Mesenchymal stem cell (in vitro differentiated cells and primary cell): ENCODE measurements around the gene FOXA3.

ENCODE experiments used
- DNase-seq: peaks from one replicate; pipeline ENCODE4 v3.0.0-alpha.2; 2013
- H2AFZ ChIP-seq: one replicate; pipeline ENCODE4 v1.6.1; 2013; ENCODE audit warnings: low read depth, mild to moderate bottlenecking, control low read depth, inconsistent platforms, low read length, moderate library complexity
- H2AK5ac ChIP-seq: 2 replicates; pipeline ENCODE4 v1.6.1; 2013; ENCODE audit warnings: low read length, moderate library complexity, mild to moderate bottlenecking, inconsistent platforms; ENCODE audit not compliant: severe bottlenecking
- H2BK120ac ChIP-seq: one replicate; pipeline ENCODE4 v1.6.1; 2013; ENCODE audit warnings: low read depth, mild to moderate bottlenecking, inconsistent platforms, low read length, moderate library complexity
- H2BK12ac ChIP-seq, 2 experiments: one replicate each; pipeline ENCODE4 v1.6.1; 2013; ENCODE audit warnings: inconsistent platforms in 2 of 2, low read length in 2 of 2, mild to moderate bottlenecking in 2 of 2, moderate library complexity in 2 of 2, control low read depth in 1 of 2
- H2BK15ac ChIP-seq: one replicate; pipeline ENCODE4 v1.6.1; 2013; ENCODE audit warnings: mild to moderate bottlenecking, low read depth, inconsistent platforms; ENCODE audit not compliant: poor library complexity, severe bottlenecking
- H2BK5ac ChIP-seq: 2 replicates; pipeline ENCODE4 v1.6.1; 2013; ENCODE audit warnings: low read depth, mild to moderate bottlenecking, low read length, control low read depth, inconsistent platforms; ENCODE audit not compliant: poor library complexity, severe bottlenecking
- H3K14ac ChIP-seq, 2 experiments: one replicate each; pipeline ENCODE4 v1.6.1; 2013; ENCODE audit warnings: inconsistent platforms in 2 of 2, low read length in 2 of 2, control low read depth in 1 of 2, mild to moderate bottlenecking in 1 of 2, moderate library complexity in 1 of 2
- H3K18ac ChIP-seq, 2 experiments: one replicate each; pipeline ENCODE4 v1.6.1; 2013; ENCODE audit warnings: inconsistent platforms in 2 of 2, low read length in 2 of 2, control low read depth in 1 of 2, low read depth in 1 of 2, mild to moderate bottlenecking in 1 of 2
- H3K23ac ChIP-seq, 2 experiments: one replicate each; pipeline ENCODE4 v1.6.1; 2013; ENCODE audit warnings: inconsistent platforms in 2 of 2, low read length in 2 of 2, mild to moderate bottlenecking in 2 of 2, moderate library complexity in 2 of 2, control low read depth in 1 of 2
- H3K27ac ChIP-seq: 2 replicates; pipeline ENCODE4 v1.5.1; 2013; ENCODE audit warnings: mild to moderate bottlenecking, moderate library complexity, low read length, control low read depth, inconsistent platforms; ENCODE audit not compliant: poor library complexity, severe bottlenecking
- H3K27me3 ChIP-seq, 2 experiments: 2 replicates each; pipeline versions ENCODE4 v1.6.1 to v1.7.0; 2013; ENCODE audit warnings: low read length in 2 of 2, mild to moderate bottlenecking in 2 of 2, moderate library complexity in 2 of 2, control low read depth in 1 of 2, inconsistent platforms in 1 of 2; ENCODE audit not compliant: control insufficient read depth in 1 of 2, insufficient read depth in 1 of 2
- H3K36me3 ChIP-seq, 2 experiments: 2 replicates each; pipeline versions ENCODE4 v1.6.1 to v1.7.0; 2013; ENCODE audit warnings: low read length in 2 of 2, control low read depth in 1 of 2, inconsistent platforms in 1 of 2, low read depth in 1 of 2, mild to moderate bottlenecking in 1 of 2; ENCODE audit not compliant: insufficient read depth in 2 of 2, control insufficient read depth in 1 of 2
- H3K4ac ChIP-seq, 2 experiments: one replicate each; pipeline ENCODE4 v1.6.1; 2013; ENCODE audit warnings: inconsistent platforms in 2 of 2, low read length in 2 of 2, mild to moderate bottlenecking in 2 of 2, moderate library complexity in 2 of 2, control low read depth in 1 of 2, low read depth in 1 of 2
- H3K4me1 ChIP-seq: 2 replicates; pipeline ENCODE4 v1.6.1; 2013; ENCODE audit warnings: low read depth, low read length, control low read depth; ENCODE audit not compliant: control insufficient read depth, insufficient read depth
- H3K4me2 ChIP-seq: 2 replicates; pipeline ENCODE4 v1.6.1; 2013; ENCODE audit warnings: low read length, mild to moderate bottlenecking, inconsistent platforms; ENCODE audit not compliant: poor library complexity, severe bottlenecking
- H3K4me3 ChIP-seq, 2 experiments: 2 replicates each; pipeline versions ENCODE4 v1.5.1 to v1.7.0; 2013; ENCODE audit warnings: low read length in 2 of 2, mild to moderate bottlenecking in 2 of 2, control low read depth in 1 of 2, low read depth in 1 of 2; ENCODE audit not compliant: insufficient read depth in 1 of 2
- H3K79me1 ChIP-seq: replicated peaks from 2 replicates; pipeline ENCODE4 v1.6.1; 2013; ENCODE audit warnings: mild to moderate bottlenecking, control low read depth, low read length, inconsistent platforms; ENCODE audit not compliant: poor library complexity, severe bottlenecking
- H3K9ac ChIP-seq: 2 replicates; pipeline ENCODE4 v1.7.0; 2013; ENCODE audit warnings: mild to moderate bottlenecking, low read length, moderate library complexity
- H3K9me3 ChIP-seq: 2 replicates; pipeline ENCODE4 v1.7.0; 2013; ENCODE audit warnings: mild to moderate bottlenecking, low read length; ENCODE audit not compliant: control insufficient read depth
- H4K8ac ChIP-seq: one replicate; pipeline ENCODE4 v1.6.1; 2013; ENCODE audit warnings: inconsistent platforms, mild to moderate bottlenecking, low read length, moderate library complexity
- H4K91ac ChIP-seq: one replicate; pipeline ENCODE4 v1.6.1; 2013; ENCODE audit warnings: mild to moderate bottlenecking, low read length, inconsistent platforms
- WGBS: methylation state at CpG from one replicate; pipeline ENCODE4 v1.1.7; 2013; ENCODE audit warnings: mixed read lengths; 5-methylcytosine and 5-hydroxymethylcytosine counted together

The FOXA3 gene

DNA sequence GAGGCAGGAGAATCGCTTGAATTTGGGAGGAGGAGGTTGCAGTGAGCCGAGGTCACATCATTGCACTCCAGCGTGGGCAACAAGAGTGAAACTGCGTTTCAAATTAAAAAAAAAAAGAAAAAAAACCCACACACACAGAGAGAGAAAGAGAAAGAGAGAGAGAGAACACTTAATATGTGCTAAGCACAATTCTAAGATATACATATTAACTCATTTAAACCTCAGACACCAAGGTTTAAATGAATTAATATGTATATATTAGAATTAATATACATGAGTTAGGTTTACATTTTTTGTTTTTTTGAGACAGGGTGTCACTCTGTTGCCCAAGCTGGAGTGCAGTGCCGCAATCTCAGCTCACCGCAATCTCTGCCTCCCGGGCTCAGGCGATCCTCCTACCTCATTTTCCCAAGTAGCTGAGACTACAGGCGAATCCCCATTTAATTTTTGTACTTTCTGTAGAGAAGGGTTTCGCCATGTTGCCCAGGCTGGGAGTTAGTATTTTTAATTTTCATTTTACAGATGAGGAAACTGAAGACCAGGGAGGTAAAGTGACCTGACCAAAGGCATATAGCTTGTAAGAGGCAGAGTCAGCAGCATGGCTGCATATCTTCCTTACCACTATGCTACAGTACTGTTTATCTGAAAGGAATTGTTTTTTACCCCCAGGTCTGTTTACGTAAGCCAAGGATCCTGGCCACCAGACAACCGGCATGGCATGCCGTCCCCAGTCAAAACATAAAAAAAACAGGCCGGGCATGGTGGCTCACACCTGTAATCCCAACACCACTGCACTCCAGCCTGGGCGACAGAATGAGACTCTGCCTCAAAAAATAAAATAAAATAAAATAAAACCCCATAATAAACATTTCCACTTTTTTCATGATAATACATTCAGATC lies 3.5 kb upstream of the FOXA3 start:
- peaks cover 20 to 23% of the 10 kb centered on the region in 2 experiments for H3K27me3 ChIP-seq
- H3K9me3 ChIP-seq: no peaks in the 10 kb centered on the region

GRCh38 chr19:45862271-45862563 lies 1.9 kb upstream of the FOXA3 start:
- Histone ChIP-seq H2AK5ac (no peak overlapping the region), H2BK5ac (no peak overlapping the region), H3K9ac (peak overlapping the region; percentile 98), H3K27ac (peak overlapping the region; percentile 90), H2AFZ (no peak overlapping the region), H3K18ac (peak overlapping the region in 1 of 2 experiments; percentile 65), H3K9me3 (no peaks in the 10 kb centered on the region), H3K36me3 (peaks cover 20 to 22% of the 10 kb centered on the region in 2 experiments), H4K91ac (no peak overlapping the region), H3K79me1 (peaks cover 7% of the 10 kb centered on the region), H3K4me1 (peaks cover 9% of the 10 kb centered on the region), H2BK120ac (no peak overlapping the region), H3K4me3 (peak overlapping the region; percentile 91 to 94), H2BK15ac (no peak overlapping the region), H3K27me3 (peaks cover 33 to 38% of the 10 kb centered on the region in 2 experiments), H4K8ac (peak overlapping the region; percentile 75), H3K23ac (no peak overlapping the region), H3K4ac (peak overlapping the region; percentile 11 to 64), H2BK12ac (no peak overlapping the region), H3K4me2 (peak overlapping the region; percentile 78), H3K14ac (no peak overlapping the region)
- DNase-seq: no peak
- under 1% methylated on average over 10 of the region's 11 CpGs for WGBS

More for the DNA sequence above, 3.5 kb upstream of the FOXA3 start:
- DNase-seq: no peak
- no peak overlapping the region for H4K8ac ChIP-seq
- no peak overlapping the region for H2BK12ac ChIP-seq
- no peak overlapping the region for H3K27ac ChIP-seq
- no peak overlapping the region for H3K23ac ChIP-seq
- H3K4me2 ChIP-seq: peak overlapping the region; percentile 10
- no peak overlapping the region for H3K14ac ChIP-seq
- H3K4me3 ChIP-seq: no peak overlapping the region
- H3K4ac ChIP-seq: no peak overlapping the region
- H3K18ac ChIP-seq: no peak overlapping the region
- peaks cover 27 to 30% of the 10 kb centered on the region in 2 experiments for H3K36me3 ChIP-seq
- peak overlapping the region; percentile 41 for H3K9ac ChIP-seq
- H2BK5ac ChIP-seq: no peak overlapping the region
- H2BK120ac ChIP-seq: no peak overlapping the region
- peaks cover 12% of the 10 kb centered on the region for H3K79me1 ChIP-seq
- no peak overlapping the region for H2AFZ ChIP-seq
- H2AK5ac ChIP-seq: no peak overlapping the region
- H4K91ac ChIP-seq: no peak overlapping the region
- H2BK15ac ChIP-seq: no peak overlapping the region
- 93% methylated on average over 11 of the region's 15 CpGs for WGBS
- H3K4me1 ChIP-seq: peaks cover 12% of the 10 kb centered on the region

DNA sequence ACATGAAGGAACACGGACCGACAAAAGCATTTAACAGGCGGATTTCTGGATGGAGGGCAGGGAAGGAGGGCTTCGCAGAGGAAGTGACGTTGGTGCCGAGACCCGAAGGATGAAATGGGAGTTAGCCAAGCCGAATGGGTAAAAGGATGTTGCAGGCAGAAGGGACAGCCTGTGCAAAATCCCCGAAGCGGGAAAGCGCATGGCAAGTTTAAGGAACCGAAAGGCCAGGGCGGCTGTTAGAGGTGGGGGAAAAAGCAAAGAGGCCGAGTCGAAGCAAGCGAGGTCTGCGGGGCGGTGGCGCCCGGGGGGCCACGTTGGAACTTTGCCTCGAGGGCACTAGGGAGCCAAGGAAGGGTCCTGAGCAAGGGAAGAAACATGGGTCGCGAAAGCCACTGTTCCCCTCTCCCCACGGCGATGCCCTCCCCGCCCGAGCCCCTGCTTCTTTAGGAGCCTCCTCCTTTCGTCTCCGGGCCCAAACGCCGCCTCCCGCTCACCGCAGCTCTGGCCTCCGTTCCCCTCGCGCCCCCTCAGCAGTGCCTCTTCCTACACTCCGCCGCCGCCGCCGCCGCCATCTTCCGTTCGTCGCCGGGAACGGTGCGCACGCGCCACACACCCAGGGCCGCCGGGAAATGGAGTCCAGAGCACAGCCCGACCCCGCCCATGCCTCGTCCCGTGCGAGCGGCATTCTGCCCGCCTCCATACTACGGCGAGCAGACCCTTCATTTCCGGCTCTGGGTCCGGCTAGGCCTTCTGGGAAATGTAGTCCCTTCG lies 1.4 kb upstream of the FOXA3 start, which contains the start of gene SYMPK:
Gene SYMPK (minus strand): TSS at position 584 of the 771 bp plus-strand sequence. CDS start 8,652 bp downstream, outside the sequence.
- peak within 1 kb of the TSS; percentile 85 for H2BK120ac ChIP-seq
- WGBS: under 1% methylated on average over 58 of the region's 65 CpGs
- peak within 1 kb of the TSS; percentile 91 to 94 for H3K4me3 ChIP-seq
- H3K27me3 ChIP-seq: peaks cover 33 to 40% of the 10 kb centered on the region in 2 experiments
- DNase-seq: peak; percentile 99
- peak within 1 kb of the TSS; percentile 67 for H2AK5ac ChIP-seq
- peak within 1 kb of the TSS; percentile 90 for H3K27ac ChIP-seq
- H3K36me3 ChIP-seq: peaks cover 20 to 21% of the 10 kb centered on the region in 2 experiments
- peaks cover 7% of the 10 kb centered on the region for H3K79me1 ChIP-seq
- peaks cover 9% of the 10 kb centered on the region for H3K4me1 ChIP-seq
- peak within 1 kb of the TSS; percentile 84 for H2AFZ ChIP-seq
- peak within 1 kb of the TSS; percentile 94 to 97 for H3K18ac ChIP-seq
- H3K9me3 ChIP-seq: no peaks in the 10 kb centered on the region
- peak within 1 kb of the TSS; percentile 83 to 98 for H3K4ac ChIP-seq
- peak within 1 kb of the TSS in 1 of 2 experiments; percentile 80 for H3K14ac ChIP-seq
- peak within 1 kb of the TSS; percentile 100 for H2BK15ac ChIP-seq
- peak within 1 kb of the TSS; percentile 91 for H4K91ac ChIP-seq
- H3K23ac ChIP-seq: peak within 1 kb of the TSS; percentile 81 to 96
- H3K9ac ChIP-seq: peak within 1 kb of the TSS; percentile 98
- H2BK5ac ChIP-seq: peak within 1 kb of the TSS; percentile 49
- H2BK12ac ChIP-seq: peak within 1 kb of the TSS in 1 of 2 experiments; percentile 52
- peak within 1 kb of the TSS; percentile 78 for H3K4me2 ChIP-seq
- H4K8ac ChIP-seq: peak within 1 kb of the TSS; percentile 90
